GM21515 (cell line): Measurements from ENCODE around the gene DNMT1.
"Not testable (repeated sequence)": the region's sequence is repeated elsewhere in the genome, so short reads cannot be mapped to it uniquely, and the experiment has no call there.

ENCODE experiments used
- ATAC-seq: cut with Tn5 transposase; IDR thresholded peaks from one replicate; pipeline ENCODE4 v1.9.1; 2021; ENCODE audit not compliant: unreplicated experiment

The DNMT1 gene

DNA sequence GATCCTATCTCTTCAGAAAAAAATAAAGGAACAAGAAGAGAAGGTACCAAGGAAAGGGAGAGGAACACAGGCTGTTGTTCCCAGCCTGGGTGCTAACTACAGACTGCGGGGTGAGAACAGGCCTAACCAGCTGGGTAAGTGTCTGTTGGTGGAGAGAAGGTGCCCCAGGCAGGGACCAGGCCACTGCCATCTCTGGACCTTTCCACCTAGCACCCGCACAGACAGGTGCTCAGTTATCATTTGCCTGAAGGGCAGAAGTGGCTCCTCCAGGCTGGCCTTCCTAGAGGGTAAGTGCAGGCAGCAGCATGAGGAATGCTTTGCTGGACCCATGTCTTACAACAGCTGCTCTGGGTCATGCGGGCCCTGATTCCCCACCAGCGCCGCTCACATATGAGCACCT is 10.1 kb downstream of the DNMT1 start:
- no peak for ATAC-seq

DNA sequence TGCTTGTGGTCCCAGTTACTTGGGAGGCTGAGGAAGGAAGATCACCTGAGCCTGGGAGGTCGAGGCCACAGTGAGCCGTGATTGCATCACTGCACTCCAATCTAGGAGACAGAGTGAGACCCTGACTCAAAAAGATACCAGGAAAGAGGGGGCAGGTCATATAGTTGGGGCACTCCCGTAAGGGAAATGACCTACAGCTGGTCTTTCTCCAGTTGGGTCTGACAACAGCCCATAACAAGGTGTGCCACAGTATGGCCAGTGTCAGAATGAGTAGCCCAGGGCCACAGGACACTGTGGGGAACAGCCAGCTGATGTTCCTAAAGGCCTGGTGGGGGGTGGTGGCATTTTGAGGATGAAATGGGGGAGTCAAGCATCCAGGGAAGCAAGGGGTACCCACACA is 10.8 kb downstream of the DNMT1 start:
- no peak for ATAC-seq

- no peak for ATAC-seq
These were observed 11.9 kb downstream of the DNMT1 start for GRCh38 chr19:10182847-10183246.

DNA sequence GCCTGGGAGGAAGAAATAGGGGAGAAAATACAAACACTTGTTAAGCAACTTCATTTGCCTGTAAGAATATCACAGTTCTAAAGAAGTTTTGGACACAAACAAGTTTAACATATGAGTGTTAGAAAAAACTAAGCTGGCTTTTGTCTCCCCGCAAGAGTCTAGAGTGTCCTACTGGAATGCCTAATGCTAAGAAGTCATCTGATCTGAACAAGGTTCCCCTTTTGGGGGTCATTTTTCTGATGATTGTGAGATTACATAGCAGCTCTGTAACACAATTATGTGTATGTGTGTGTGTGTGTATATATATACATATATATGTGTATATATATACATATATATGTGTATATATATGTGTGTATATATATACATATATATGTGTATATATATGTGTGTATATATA is 12.7 kb downstream of the DNMT1 start:
- no peak for ATAC-seq

DNA sequence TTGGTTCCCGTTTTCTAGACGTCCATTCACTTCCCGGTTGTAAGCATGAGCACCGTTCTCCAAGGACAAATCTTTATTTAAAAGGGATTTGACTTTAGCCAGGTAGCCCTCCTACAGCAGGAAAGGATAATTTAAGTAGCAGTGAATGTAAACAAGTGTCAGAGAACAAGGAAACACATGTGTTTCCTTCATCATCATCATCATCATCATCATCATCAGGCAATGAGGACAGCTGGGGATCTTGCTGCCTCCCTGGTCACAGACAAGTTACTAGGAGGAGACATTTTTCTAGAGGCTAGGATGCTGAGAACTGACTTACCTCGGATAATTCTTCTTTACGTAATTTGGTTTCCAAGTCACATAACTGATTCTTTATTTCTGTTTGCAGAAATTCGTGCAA is 14.3 kb downstream of the DNMT1 start:
- ATAC-seq: no peak

DNA sequence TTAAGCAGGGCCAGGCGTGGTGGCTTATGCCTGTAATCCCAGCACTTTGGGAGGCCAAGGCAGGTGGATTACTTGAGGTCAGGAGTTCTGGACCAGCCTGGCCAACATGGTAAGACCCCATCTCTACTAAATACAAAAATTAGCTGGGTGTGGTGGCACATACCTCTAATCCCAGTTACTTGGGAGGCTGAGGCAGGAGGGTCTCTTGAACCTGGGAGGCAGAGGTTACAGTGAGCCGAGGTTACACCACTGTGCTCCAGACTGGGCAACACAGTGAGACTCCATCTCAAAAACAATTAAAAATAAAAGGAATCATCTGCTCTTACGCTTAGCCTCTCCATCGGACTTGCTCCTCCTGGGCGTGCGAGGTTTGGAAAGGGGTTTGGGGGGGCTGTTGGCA is 14.7 kb downstream of the DNMT1 start:
- ATAC-seq: not testable (repeated sequence)

DNA sequence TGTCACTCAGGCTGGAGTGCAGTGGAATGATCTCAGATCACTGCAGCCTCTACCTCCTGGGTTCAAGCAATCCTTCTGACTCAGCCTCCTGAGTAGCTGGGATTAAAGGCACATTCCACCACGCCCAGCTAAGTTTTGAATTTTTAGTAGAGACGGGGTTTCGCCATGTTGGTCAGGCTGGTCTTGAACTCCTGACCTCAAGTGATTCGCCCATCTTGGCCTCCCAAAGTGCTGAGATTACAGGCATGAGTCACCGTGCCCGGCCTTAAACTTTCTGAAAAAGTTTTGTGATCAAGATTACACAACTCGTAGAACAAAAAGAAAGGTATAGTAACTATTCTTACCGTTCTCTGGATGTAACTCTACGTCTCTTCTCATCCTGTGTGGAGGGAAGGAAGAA is 21.2 kb downstream of the DNMT1 start:
- no peak for ATAC-seq

GRCh38 chr19:10168386-10168948 is 26.3 kb downstream of the DNMT1 start:
- no peak for ATAC-seq

- no peak for ATAC-seq
These were observed 27.3 kb downstream of the DNMT1 start for GRCh38 chr19:10167459-10167858.

- not testable (repeated sequence) for ATAC-seq
These were observed 28.3 kb downstream of the DNMT1 start for GRCh38 chr19:10166501-10166900.

- no peak for ATAC-seq
These were observed 28.7 kb downstream of the DNMT1 start for GRCh38 chr19:10166046-10166445.

GRCh38 chr19:10163536-10163935 is 31.2 kb downstream of the DNMT1 start:
- no peak for ATAC-seq

- no peak for ATAC-seq
These were observed 35.1 kb downstream of the DNMT1 start for GRCh38 chr19:10159610-10160009.

- no peak for ATAC-seq
These were observed 36.3 kb downstream of the DNMT1 start for GRCh38 chr19:10158485-10158884.

- no peak for ATAC-seq
These were observed 36.7 kb downstream of the DNMT1 start for GRCh38 chr19:10158071-10158470.

DNA sequence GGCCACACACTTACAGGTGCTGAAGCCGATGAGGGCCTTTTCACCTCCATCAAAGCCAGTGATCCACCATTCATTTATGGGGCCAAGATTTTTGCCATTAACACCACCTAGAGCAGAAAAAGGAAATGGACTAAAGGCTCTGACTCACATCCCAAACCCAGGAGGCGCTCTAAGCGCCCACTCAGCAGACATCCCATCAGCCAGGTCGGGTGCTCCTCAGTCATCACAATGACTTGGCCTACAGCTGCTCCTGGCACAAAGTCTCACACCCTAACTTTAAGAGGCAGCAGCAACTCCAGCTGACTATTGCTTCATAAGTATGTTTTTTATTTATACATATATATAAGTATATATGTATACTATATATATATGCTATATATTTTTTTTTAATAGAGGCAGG is 38.9 kb downstream of the DNMT1 start:
- no peak for ATAC-seq

GRCh38 chr19:10152100-10152499 is 42.7 kb downstream of the DNMT1 start:
- no peak for ATAC-seq

DNA sequence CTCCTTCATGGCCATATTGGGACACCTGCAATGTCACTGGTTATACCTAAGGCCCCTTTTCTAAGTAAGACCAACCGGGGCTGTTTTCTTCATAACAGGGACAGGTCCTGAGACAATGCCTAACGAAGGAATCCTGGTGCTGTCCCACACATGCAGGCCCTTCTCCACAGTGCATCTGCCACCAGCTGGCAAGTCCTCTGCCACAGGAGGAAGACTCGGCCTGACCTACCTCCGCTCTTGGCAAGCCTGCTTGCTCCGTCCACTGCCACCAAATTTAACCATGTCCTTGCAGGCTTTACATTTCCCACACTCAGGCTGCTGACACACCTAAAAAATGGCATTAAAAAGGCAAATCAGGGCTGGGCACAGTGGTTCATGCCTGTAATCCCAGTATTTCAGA is 43.2 kb downstream of the DNMT1 start:
- ATAC-seq: no peak

- no peak for ATAC-seq
These were observed 45.3 kb downstream of the DNMT1 start for GRCh38 chr19:10149427-10149826.

DNA sequence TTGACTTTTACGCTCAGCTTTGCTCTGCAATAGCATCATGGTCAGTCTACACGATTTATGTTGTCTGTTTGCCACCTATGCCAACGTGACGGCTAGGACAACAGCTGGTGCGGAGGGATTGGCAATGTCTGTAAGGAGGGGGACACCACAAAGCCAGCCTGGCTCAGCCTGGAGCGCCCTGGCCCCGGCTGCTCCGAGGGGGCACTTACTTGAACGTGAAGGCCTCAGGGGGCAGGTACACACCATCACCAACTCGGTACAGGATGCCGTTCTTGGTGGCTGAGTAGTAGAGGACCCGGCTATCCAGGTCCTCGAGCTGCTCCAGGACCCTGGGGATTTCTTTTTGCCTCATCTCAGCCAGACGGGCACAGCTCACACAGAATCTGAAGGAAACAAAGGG is 48.6 kb downstream of the DNMT1 start:
- ATAC-seq: no peak

DNA sequence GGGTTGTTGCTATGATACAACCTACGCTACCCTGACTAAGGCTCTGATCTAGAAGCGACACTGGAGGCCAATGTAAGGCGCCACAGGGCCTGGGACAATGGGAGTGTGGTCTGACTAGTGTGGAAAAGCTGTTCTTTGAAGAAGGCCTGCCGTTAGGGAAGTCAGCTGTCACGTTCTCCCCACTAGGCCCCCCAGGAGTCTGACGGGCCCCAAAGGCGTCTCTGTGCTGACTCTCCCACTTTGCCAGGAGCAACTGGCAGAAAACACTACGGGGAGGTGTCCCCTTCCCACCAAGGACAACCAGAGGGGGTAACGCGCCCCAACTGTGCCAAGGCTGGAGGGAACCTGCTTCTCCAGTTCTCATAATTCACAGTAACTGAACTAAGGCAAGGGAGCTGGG is 49.7 kb downstream of the DNMT1 start:
- ATAC-seq: no peak

GRCh38 chr19:10144361-10144760 is 50.4 kb downstream of the DNMT1 start:
- ATAC-seq: no peak

- ATAC-seq: no peak
These were observed 51.1 kb downstream of the DNMT1 start for GRCh38 chr19:10143681-10144080.
